ENCODE results near the gene KCNN3. TPM values are rescaled to one million over a fixed set of nuclear protein-coding genes. Genes with fewer than 3 reads are reported as not detected.

Gene KCNN3
- total RNA-seq, 4 donors from 2014 or later, result 0.30 to 0.72 (median 0.37) TPM

GRCh38 chr1:154788110-154788870 is 81.8 kb downstream of the KCNN3 start:
- H3K27ac ChIP-seq, result no peak overlapping the region
- WGBS, result 86% methylated on average over 12 of the region's 12 CpGs
- TF ChIP-seq POLR2AphosphoS5 (IDR thresholded peaks at IDR 0.05) (no peak), POLR2A (IDR thresholded peaks at IDR 0.05) (no peak), EP300 (IDR thresholded peaks at IDR 0.05) (no peak), CTCF (IDR thresholded peaks at IDR 0.05) (no peak)

GRCh38 chr1:154786804-154787570 is 83.1 kb downstream of the KCNN3 start:
- Histone ChIP-seq H3K4me1 (peaks cover 8% of the 10 kb centered on the region), H3K27ac (no peak overlapping the region), H3K27me3 (peaks cover 5% of the 10 kb centered on the region), H3K9me3 (no peaks in the 10 kb centered on the region), H3K4me3 (no peak overlapping the region), H3K36me3 (no peaks in the 10 kb centered on the region)
- 93% methylated on average over 14 of the region's 14 CpGs for WGBS
- no peak for TF ChIP-seq POLR2AphosphoS5 (IDR thresholded peaks at IDR 0.05)
- no peak for TF ChIP-seq EP300 (IDR thresholded peaks at IDR 0.05)
- no peak for TF ChIP-seq CTCF (IDR thresholded peaks at IDR 0.05)
- TF ChIP-seq POLR2A (IDR thresholded peaks at IDR 0.05), result no peak
- no peak for DNase-seq (ENCODE audit: low spot score in 2 of 2)

More at GRCh38 chr1:154788110-154788870, 81.8 kb downstream of the KCNN3 start:
- H3K9me3 ChIP-seq, result no peaks in the 10 kb centered on the region
- H3K27me3 ChIP-seq, result peaks cover 6% of the 10 kb centered on the region
- no peak for DNase-seq (ENCODE audit: low spot score in 2 of 2)
- H3K4me1 ChIP-seq, result peaks cover 8% of the 10 kb centered on the region
- H3K4me3 ChIP-seq, result no peak overlapping the region
- H3K36me3 ChIP-seq, result no peaks in the 10 kb centered on the region

GRCh38 chr1:154784924-154785531 is 85.1 kb downstream of the KCNN3 start:
- no peaks in the 10 kb centered on the region for H3K27me3 ChIP-seq
- no peaks in the 10 kb centered on the region for H3K4me1 ChIP-seq
- WGBS, result 60% methylated on average over 2 of the region's 2 CpGs
- H3K4me3 ChIP-seq, result no peak overlapping the region
- no peak for DNase-seq (ENCODE audit: low spot score in 2 of 2)
- H3K27ac ChIP-seq, result no peak overlapping the region
- no peak for TF ChIP-seq EP300 (IDR thresholded peaks at IDR 0.05)
- no peak for TF ChIP-seq POLR2AphosphoS5 (IDR thresholded peaks at IDR 0.05)
- no peak for TF ChIP-seq CTCF (IDR thresholded peaks at IDR 0.05)
- TF ChIP-seq POLR2A (IDR thresholded peaks at IDR 0.05), result no peak
- no peaks in the 10 kb centered on the region for H3K36me3 ChIP-seq
- no peaks in the 10 kb centered on the region for H3K9me3 ChIP-seq

- H3K27me3 ChIP-seq, result no peaks in the 10 kb centered on the region
- WGBS, result 83% methylated on average over 6 of the region's 6 CpGs
- H3K4me1 ChIP-seq, result no peaks in the 10 kb centered on the region
- no peak overlapping the region for H3K27ac ChIP-seq
- no peaks in the 10 kb centered on the region for H3K36me3 ChIP-seq
- no peak for TF ChIP-seq POLR2A (IDR thresholded peaks at IDR 0.05)
- TF ChIP-seq EP300 (IDR thresholded peaks at IDR 0.05), result no peak
- no peak for TF ChIP-seq CTCF (IDR thresholded peaks at IDR 0.05)
- TF ChIP-seq POLR2AphosphoS5 (IDR thresholded peaks at IDR 0.05), result no peak
- no peak overlapping the region for H3K4me3 ChIP-seq
- peak in 1 of 2 donors; percentile 52 for DNase-seq (ENCODE audit: low spot score in 2 of 2)
- no peaks in the 10 kb centered on the region for H3K9me3 ChIP-seq
Measured at GRCh38 chr1:154784416-154784815, 85.7 kb downstream of the KCNN3 start.

GRCh38 chr1:154783976-154784375 is 86.1 kb downstream of the KCNN3 start:
- DNase-seq (ENCODE audit: low spot score in 2 of 2), result peak in 1 of 2 donors; percentile 30
- no peak overlapping the region for H3K4me3 ChIP-seq
- H3K27me3 ChIP-seq, result no peaks in the 10 kb centered on the region
- WGBS, result 92% methylated on average over 2 of the region's 3 CpGs
- no peak overlapping the region for H3K27ac ChIP-seq
- H3K9me3 ChIP-seq, result no peaks in the 10 kb centered on the region
- H3K36me3 ChIP-seq, result no peaks in the 10 kb centered on the region
- no peak for TF ChIP-seq POLR2A (IDR thresholded peaks at IDR 0.05)
- no peak for TF ChIP-seq POLR2AphosphoS5 (IDR thresholded peaks at IDR 0.05)
- H3K4me1 ChIP-seq, result no peaks in the 10 kb centered on the region
